HEK293 (cell line): Measurements from ENCODE around the gene NUP35.

Source experiments
- CTCF ChIA-PET: fragments of 350-600 bp; formaldehyde crosslinking; extraction: SDS; loops from one replicate; lab custom pipeline; 2021; ENCODE audit warnings: antibody characterized with exemption; lab: Yijun Ruan, JAX
- POLR2A ChIA-PET: fragments of 300-600 bp; formaldehyde crosslinking; extraction: SDS; loops from one replicate; lab custom pipeline; 2020; ENCODE audit warnings: antibody characterized with exemption, inconsistent platforms; lab: Yijun Ruan, JAX
- H3K27ac ChIP-seq: fragments of 200-500 bp; sonication (Bioruptor generic); 2 replicates; pipeline ENCODE4 v1.5.1; 2014; ENCODE audit warnings: low read depth, low read length, control low read depth, inconsistent platforms; ENCODE audit errors: extremely low read depth
- H3K36me3 ChIP-seq, 2 experiments: fragments of 200-500 bp in 1 of 2; sonication (Bioruptor generic) in 1 of 2; 1 replicate in 1 of 2; 2 replicates in 1 of 2; pipeline ENCODE4 v1.5.1; 2014 to 2017; ENCODE audit warnings: inconsistent platforms in 2 of 2, low read length in 2 of 2; ENCODE audit not compliant: control insufficient read depth in 2 of 2, insufficient read depth in 1 of 2
- H3K4me1 ChIP-seq: fragments of 200-500 bp; sonication (Bioruptor generic); 2 replicates; pipeline ENCODE4 v1.5.1; 2014; ENCODE audit warnings: mild to moderate bottlenecking, low read length, inconsistent platforms; ENCODE audit not compliant: control insufficient read depth, insufficient read depth
- H3K4me3 ChIP-seq: 2 replicates; pipeline ENCODE4 v1.5.1; 2011; ENCODE audit warnings: low read depth, mild to moderate bottlenecking, control low read depth, low read length, moderate library complexity
- H3K9me3 ChIP-seq: fragments of 200-500 bp; sonication (Bioruptor generic); 2 replicates; pipeline ENCODE4 v1.5.1; 2014; ENCODE audit warnings: low read depth, low read length, inconsistent platforms; ENCODE audit not compliant: control insufficient read depth, insufficient read depth
- GFI1B ChIP-seq: fragments of 450-650 bp; formaldehyde crosslinking; IDR thresholded peaks from 2 replicates; pipeline ENCODE4 v1.5.1; 2016; ENCODE audit warnings: missing biosample characterization, missing genetic modification characterization
- HOXD13 ChIP-seq: sonication (generic); formaldehyde crosslinking; IDR thresholded peaks from 2 replicates; pipeline ENCODE4 v1.8.0; 2022; ENCODE audit warnings: missing genetic modification reagents, borderline replicate concordance
- PRDM2 ChIP-seq: fragments of 450-650 bp; formaldehyde crosslinking; IDR thresholded peaks from 2 replicates; pipeline ENCODE4 v1.5.1; 2016; ENCODE audit warnings: missing biosample characterization, missing genetic modification characterization, borderline replicate concordance
- YY1 ChIP-seq: fragments of 450-650 bp; formaldehyde crosslinking; IDR thresholded peaks from 2 replicates; pipeline ENCODE4 v1.5.1; 2018; ENCODE audit warnings: missing biosample characterization, missing genetic modification characterization
- ZBTB20 ChIP-seq: fragments of 450-650 bp; formaldehyde crosslinking; IDR thresholded peaks from 2 replicates; pipeline ENCODE4 v1.5.1; 2016; ENCODE audit warnings: missing biosample characterization, missing genetic modification characterization
- ZBTB21 ChIP-seq: fragments of 450-650 bp; formaldehyde crosslinking; IDR thresholded peaks from 2 replicates; pipeline ENCODE4 v1.5.1; 2017; ENCODE audit warnings: missing biosample characterization, missing genetic modification characterization
- ZNF10 ChIP-seq: fragments of 450-650 bp; formaldehyde crosslinking; IDR thresholded peaks from 2 replicates; pipeline ENCODE4 v1.5.1; 2017; ENCODE audit warnings: missing biosample characterization, missing genetic modification characterization
- ZNF155 ChIP-seq: fragments of 450-650 bp; formaldehyde crosslinking; IDR thresholded peaks from 2 replicates; pipeline ENCODE4 v1.5.1; 2016; ENCODE audit warnings: missing biosample characterization, missing genetic modification characterization
- ZNF16 ChIP-seq: fragments of 450-650 bp; formaldehyde crosslinking; IDR thresholded peaks from 2 replicates; pipeline ENCODE4 v1.5.1; 2016; ENCODE audit warnings: low read depth, missing biosample characterization, missing genetic modification characterization
- ZNF202 ChIP-seq: fragments of 450-650 bp; formaldehyde crosslinking; IDR thresholded peaks from 2 replicates; pipeline ENCODE4 v1.5.1; 2016; ENCODE audit warnings: missing biosample characterization, missing genetic modification characterization, borderline replicate concordance
- ZNF24 ChIP-seq: fragments of 450-650 bp; formaldehyde crosslinking; IDR thresholded peaks from 2 replicates; pipeline ENCODE4 v1.5.1; 2016; ENCODE audit warnings: missing biosample characterization, missing genetic modification characterization
- ZNF302 ChIP-seq: fragments of 450-650 bp; formaldehyde crosslinking; IDR thresholded peaks from 2 replicates; pipeline ENCODE4 v1.5.1; 2016; ENCODE audit warnings: missing biosample characterization, missing genetic modification characterization, low read depth
- ZNF513 ChIP-seq: fragments of 450-650 bp; IDR thresholded peaks from 2 replicates; pipeline ENCODE4 v1.5.1; 2018; ENCODE audit warnings: missing biosample characterization, missing genetic modification characterization
- ZNF548 ChIP-seq: fragments of 450-650 bp; formaldehyde crosslinking; IDR thresholded peaks from 2 replicates; pipeline ENCODE4 v1.5.1; 2016; ENCODE audit warnings: missing biosample characterization, missing genetic modification characterization
- ZNF555 ChIP-seq: fragments of 450-650 bp; formaldehyde crosslinking; conservative IDR thresholded peaks from 2 replicates; pipeline ENCODE4 v1.5.1; 2017; ENCODE audit warnings: missing biosample characterization, mild to moderate bottlenecking, missing genetic modification characterization, inconsistent platforms
- ZNF560 ChIP-seq: fragments of 450-650 bp; formaldehyde crosslinking; IDR thresholded peaks from 2 replicates; pipeline ENCODE4 v1.5.1; 2017; ENCODE audit warnings: missing biosample characterization, missing genetic modification characterization, borderline replicate concordance
- ZNF571 ChIP-seq: fragments of 450-650 bp; formaldehyde crosslinking; IDR thresholded peaks from 2 replicates; pipeline ENCODE4 v1.5.0; 2017; ENCODE audit warnings: missing biosample characterization, missing genetic modification characterization
- ZNF610 ChIP-seq: fragments of 450-650 bp; formaldehyde crosslinking; IDR thresholded peaks from 2 replicates; pipeline ENCODE4 v1.5.1; 2016; ENCODE audit warnings: missing biosample characterization, missing genetic modification characterization, borderline replicate concordance
- ZNF629 ChIP-seq: fragments of 450-650 bp; formaldehyde crosslinking; IDR thresholded peaks from 2 replicates; pipeline ENCODE4 v1.5.1; 2017; ENCODE audit warnings: missing biosample characterization, missing genetic modification characterization
- ZNF654 ChIP-seq: fragments of 450-650 bp; formaldehyde crosslinking; IDR thresholded peaks from 2 replicates; pipeline ENCODE4 v1.5.1; 2016; ENCODE audit warnings: low read depth, missing biosample characterization, missing genetic modification characterization
- ZNF664 ChIP-seq: fragments of 450-650 bp; formaldehyde crosslinking; IDR thresholded peaks from 2 replicates; pipeline ENCODE4 v1.5.1; 2016; ENCODE audit warnings: missing biosample characterization, missing genetic modification characterization
- ZNF692 ChIP-seq: fragments of 450-650 bp; formaldehyde crosslinking; IDR thresholded peaks from 2 replicates; pipeline ENCODE4 v1.5.1; 2016; ENCODE audit warnings: missing biosample characterization, missing genetic modification characterization
- ZNF747 ChIP-seq: fragments of 450-650 bp; formaldehyde crosslinking; IDR thresholded peaks from 2 replicates; pipeline ENCODE4 v1.5.1; 2016; ENCODE audit warnings: missing biosample characterization, missing genetic modification characterization

Gene NUP35

GRCh38 chr2:183162362-183162761 lies 38.1 kb downstream of the NUP35 start:
- H3K27ac ChIP-seq, result no peak overlapping the region
- no peak overlapping the region for H3K4me3 ChIP-seq
- ChIA-PET POLR2A (no interaction called here), CTCF (interaction anchor here (0.6 kb wide), 1 partner anchor 318 kb away, joined by 3 read pairs; no protein-coding TSS in a partner anchor)
- peaks cover 21 to 56% of the 10 kb centered on the region in 2 experiments for H3K36me3 ChIP-seq
- H3K4me1 ChIP-seq, result no peaks in the 10 kb centered on the region
- H3K9me3 ChIP-seq, result no peaks in the 10 kb centered on the region
- TF ChIP-seq ZNF10 (tag by site-specific recombination) (no peak), HOXD13 (CRISPR knock-in tag) (no peak), ZNF555 (tag by site-specific recombination) (no peak), ZNF513 (tag by site-specific recombination) (no peak), ZNF747 (no peak)

- no peak overlapping the region for H3K4me3 ChIP-seq
- TF ChIP-seq ZNF664 (tag by site-specific recombination) (no peak), ZNF155 (tag by site-specific recombination) (no peak)
- TF ChIP-seq, all 188 proteins: peak for 0
- Histone ChIP-seq H3K4me1 (no peaks in the 10 kb centered on the region), H3K36me3 (peaks cover 21 to 50% of the 10 kb centered on the region in 2 experiments), H3K9me3 (no peaks in the 10 kb centered on the region), H3K27ac (no peak overlapping the region)
- CTCF ChIA-PET, result no interaction called here
- POLR2A ChIA-PET, result no interaction called here
Observed at GRCh38 chr2:183163821-183164649, 39.8 kb downstream of the NUP35 start.

GRCh38 chr2:183164650-183165015 lies 40.4 kb downstream of the NUP35 start:
- H3K36me3 ChIP-seq, result peaks cover 21 to 46% of the 10 kb centered on the region in 2 experiments
- ChIA-PET POLR2A (no interaction called here), CTCF (no interaction called here)
- TF ChIP-seq ZNF202 (tag by site-specific recombination) (no peak), ZNF654 (tag by site-specific recombination) (no peak), GFI1B (tag by site-specific recombination) (no peak), ZNF692 (tag by site-specific recombination) (no peak), ZBTB20 (no peak), ZNF610 (tag by site-specific recombination) (no peak), ZBTB21 (no peak), ZNF548 (tag by site-specific recombination) (no peak), YY1 (tag by site-specific recombination) (no peak), ZNF16 (tag by site-specific recombination) (no peak), ZNF571 (tag by site-specific recombination) (no peak), ZNF560 (tag by site-specific recombination) (no peak), PRDM2 (tag by site-specific recombination) (no peak), ZNF24 (tag by site-specific recombination) (no peak), ZNF302 (tag by site-specific recombination) (no peak), ZNF629 (tag by site-specific recombination) (no peak)
- TF ChIP-seq, all 188 proteins: peak for 0
- Histone ChIP-seq H3K4me3 (no peak overlapping the region), H3K4me1 (no peaks in the 10 kb centered on the region), H3K27ac (no peak overlapping the region), H3K9me3 (no peaks in the 10 kb centered on the region)
